ENCODE results near the gene PXN.

The PXN gene

GRCh38 chr12:120162763-120163162 lies 102.8 kb downstream of the PXN start:
- intact Hi-C loops (cut with DNase I), result no loop called here
- no peak for DNase-seq

- no peak for DNase-seq
- intact Hi-C loops (cut with DNase I), result no loop called here
These were observed 103.7 kb downstream of the PXN start for GRCh38 chr12:120161852-120162251.

Data from head of caudate nucleus (tissue), 42 donors.